ENCODE measurements around the gene FXYD3.
"Not testable (repeated sequence)": the region's sequence is repeated elsewhere in the genome, so short reads cannot be mapped to it uniquely, and the experiment has no call there.

Gene FXYD3

GRCh38 chr19:35153129-35153522 is 37.5 kb downstream of the FXYD3 start:
- peaks cover 6 to 24% (median 16%) of the 10 kb centered on the region in 4 experiments for H3K36me3 ChIP-seq (ENCODE audit: control insufficient read depth in 4 of 4, insufficient read depth in 4 of 4, low read length in 3 of 4)
- H3K4me1 ChIP-seq (ENCODE audit: control extremely low read depth in 1 of 4, control insufficient read depth in 4 of 4, insufficient read depth in 4 of 4, low read length in 3 of 4) = peaks cover 2 to 49% (median 42%) of the 10 kb centered on the region in 4 experiments
- H3K4me3 ChIP-seq (ENCODE audit: control insufficient read depth in 1 of 7, extremely low read depth in 1 of 7, insufficient read depth in 4 of 7, low read depth in 2 of 7, low read length in 6 of 7) = peak overlapping the region in 1 of 7 experiments; percentile 24
- not testable (repeated sequence) for H3K27ac ChIP-seq (ENCODE audit: insufficient read depth in 1 of 2, low read depth in 1 of 2, low read length in 2 of 2, poor library complexity in 1 of 2, severe bottlenecking in 2 of 2); H3K27me3 ChIP-seq (replicated peaks in 2 of 5; ENCODE audit: control insufficient read depth in 4 of 5, insufficient read depth in 5 of 5, low read length in 4 of 5); H3K9me3 ChIP-seq (ENCODE audit: control extremely low read depth in 1 of 5, control insufficient read depth in 4 of 5, insufficient read depth in 2 of 5, low read depth in 1 of 5, low read length in 4 of 5); DNase-seq
- 93% methylated on average over 10 of the region's 10 CpGs for WGBS (ENCODE audit: insufficient coverage)
- POLR2A ChIA-PET = interaction anchor here (0.8 to 2.1 kb wide), 2 partner anchors 11 to 111 kb away, joined by 5 to 14 read pairs; partner anchors contain the start of gene FXYD7
- CTCF ChIA-PET = interaction anchor here (0.8 to 2.5 kb wide), 10 partner anchors 10 to 111 kb away, joined by 3 to 38 read pairs (median 4); partner anchors contain the start of genes FXYD7 and LGI4

DNA sequence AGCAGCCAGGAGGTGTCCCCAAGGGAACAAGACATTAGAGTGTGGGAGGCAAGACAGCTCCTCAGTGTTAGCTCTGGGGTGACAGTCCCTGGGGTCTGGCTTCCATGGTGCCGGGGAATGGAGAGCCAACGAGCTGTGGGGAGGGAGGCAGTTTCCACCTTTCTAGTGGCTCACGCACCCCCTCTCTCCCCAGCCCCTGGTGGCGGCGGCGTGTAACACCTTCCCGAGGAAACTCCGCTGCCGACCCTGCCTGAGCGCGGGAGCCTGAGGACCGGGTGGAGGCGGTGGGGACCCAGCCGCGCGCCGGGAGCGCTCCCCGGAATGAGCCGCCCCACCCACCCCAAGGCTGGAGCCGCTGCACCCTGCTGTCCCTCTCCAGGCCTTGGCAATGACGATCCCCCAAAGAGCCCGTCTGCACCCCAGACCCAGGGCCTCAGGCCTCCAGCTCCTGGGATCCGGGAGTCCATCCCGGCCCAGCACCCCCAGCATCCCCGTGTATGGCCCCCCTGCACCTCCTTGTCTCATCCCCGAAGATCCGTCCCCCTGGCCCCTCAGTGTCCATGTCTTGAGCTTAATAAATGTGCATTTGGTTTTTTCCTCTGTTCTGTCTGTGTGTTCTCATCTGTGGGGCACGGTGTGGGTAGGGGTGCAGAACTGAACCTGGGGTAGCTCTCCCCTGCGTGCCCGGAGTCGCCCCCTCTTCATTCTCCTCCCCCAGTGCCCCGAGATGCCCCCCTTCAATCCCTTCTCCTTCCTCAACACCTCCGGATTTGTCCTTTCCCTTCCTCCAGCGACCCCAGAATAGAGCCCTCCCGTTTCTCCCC is 38.3 kb downstream of the FXYD3 start:
- peaks cover 2 to 49% (median 42%) of the 10 kb centered on the region in 4 experiments for H3K4me1 ChIP-seq (ENCODE audit: control extremely low read depth in 1 of 4, control insufficient read depth in 4 of 4, insufficient read depth in 4 of 4, low read length in 3 of 4)
- no peaks in the 10 kb centered on the region for H3K9me3 ChIP-seq (ENCODE audit: control extremely low read depth in 1 of 5, control insufficient read depth in 4 of 5, insufficient read depth in 2 of 5, low read depth in 1 of 5, low read length in 4 of 5)
- peaks cover 6 to 31% (median 21%) of the 10 kb centered on the region in 4 experiments for H3K36me3 ChIP-seq (ENCODE audit: control insufficient read depth in 4 of 4, insufficient read depth in 4 of 4, low read length in 3 of 4)
- under 1% methylated on average over 13 of the region's 36 CpGs for WGBS (ENCODE audit: insufficient coverage)
- CTCF ChIA-PET = interaction anchor here (0.7 to 2.5 kb wide), 16 partner anchors 8 to 110 kb away, joined by 3 to 38 read pairs (median 4); partner anchors contain the start of genes FXYD7 and LGI4
- POLR2A ChIA-PET = interaction anchor here (0.7 to 2.1 kb wide), 5 partner anchors 9 to 110 kb away, joined by 3 to 14 read pairs (median 5); partner anchors contain the start of gene FXYD7
- no peaks in the 10 kb centered on the region for H3K27me3 ChIP-seq (replicated peaks in 2 of 5; ENCODE audit: control insufficient read depth in 4 of 5, insufficient read depth in 5 of 5, low read length in 4 of 5)
- DNase-seq = peak; percentile 66 to 70 (median 68)
- H3K27ac ChIP-seq (ENCODE audit: insufficient read depth in 1 of 2, low read depth in 1 of 2, low read length in 2 of 2, poor library complexity in 1 of 2, severe bottlenecking in 2 of 2) = peak overlapping the region in 1 of 2 experiments; percentile 88
- peak overlapping the region; percentile 23 to 97 (median 89) for H3K4me3 ChIP-seq (ENCODE audit: control insufficient read depth in 1 of 7, extremely low read depth in 1 of 7, insufficient read depth in 4 of 7, low read depth in 2 of 7, low read length in 6 of 7)

- Histone ChIP-seq H3K9me3 (ENCODE audit: control extremely low read depth in 1 of 5, control insufficient read depth in 4 of 5, insufficient read depth in 2 of 5, low read depth in 1 of 5, low read length in 4 of 5) (no peaks in the 10 kb centered on the region), H3K36me3 (ENCODE audit: control insufficient read depth in 4 of 4, insufficient read depth in 4 of 4, low read length in 3 of 4) (peaks cover 13 to 39% (median 30%) of the 10 kb centered on the region in 4 experiments), H3K4me3 (ENCODE audit: control insufficient read depth in 1 of 7, extremely low read depth in 1 of 7, insufficient read depth in 4 of 7, low read depth in 2 of 7, low read length in 6 of 7) (peak within 1 kb of the TSS; percentile 51 to 97 (median 89)), H3K27ac (ENCODE audit: insufficient read depth in 1 of 2, low read depth in 1 of 2, low read length in 2 of 2, poor library complexity in 1 of 2, severe bottlenecking in 2 of 2) (peak within 1 kb of the TSS; percentile 66 to 88), H3K27me3 (replicated peaks in 2 of 5; ENCODE audit: control insufficient read depth in 4 of 5, insufficient read depth in 5 of 5, low read length in 4 of 5) (no peaks in the 10 kb centered on the region), H3K4me1 (ENCODE audit: control extremely low read depth in 1 of 4, control insufficient read depth in 4 of 4, insufficient read depth in 4 of 4, low read length in 3 of 4) (peaks cover 2 to 49% (median 42%) of the 10 kb centered on the region in 4 experiments)
- WGBS (ENCODE audit: insufficient coverage) = 0% methylated on average over 38 of the region's 49 CpGs
- peak; percentile 72 to 83 (median 77) for DNase-seq
- CTCF ChIA-PET = interaction anchor here (0.7 to 2.5 kb wide), 11 partner anchors 8 to 88 kb away, joined by 3 to 38 read pairs (median 5); partner anchors contain the start of genes FXYD7 and LGI4
- POLR2A ChIA-PET = interaction anchor here (0.7 to 2.1 kb wide), 5 partner anchors 8 to 114 kb away, joined by 3 to 14 read pairs (median 5); partner anchors contain the start of genes FXYD7 and USF2
These were observed 39.1 kb downstream of the FXYD3 start, which contains the start of gene FXYD5 for GRCh38 chr19:35154525-35155406. TSS of gene FXYD5 (plus strand) at chr19:35154735. CDS start at chr19:35155551, 816 bp downstream.

GRCh38 chr19:35155441-35155840 is 39.8 kb downstream of the FXYD3 start:
- Histone ChIP-seq H3K27ac (ENCODE audit: insufficient read depth in 1 of 2, low read depth in 1 of 2, low read length in 2 of 2, poor library complexity in 1 of 2, severe bottlenecking in 2 of 2) (peak overlapping the region; percentile 66 to 88), H3K4me3 (ENCODE audit: control insufficient read depth in 1 of 7, extremely low read depth in 1 of 7, insufficient read depth in 4 of 7, low read depth in 2 of 7, low read length in 6 of 7) (peak overlapping the region; percentile 51 to 97 (median 89)), H3K4me1 (ENCODE audit: control extremely low read depth in 1 of 4, control insufficient read depth in 4 of 4, insufficient read depth in 4 of 4, low read length in 3 of 4) (peaks cover 2 to 50% (median 42%) of the 10 kb centered on the region in 4 experiments), H3K9me3 (ENCODE audit: control extremely low read depth in 1 of 5, control insufficient read depth in 4 of 5, insufficient read depth in 2 of 5, low read depth in 1 of 5, low read length in 4 of 5) (no peaks in the 10 kb centered on the region), H3K36me3 (ENCODE audit: control insufficient read depth in 4 of 4, insufficient read depth in 4 of 4, low read length in 3 of 4) (peaks cover 16 to 44% (median 36%) of the 10 kb centered on the region in 4 experiments), H3K27me3 (replicated peaks in 2 of 5; ENCODE audit: control insufficient read depth in 4 of 5, insufficient read depth in 5 of 5, low read length in 4 of 5) (no peaks in the 10 kb centered on the region)
- POLR2A ChIA-PET = interaction anchor here (1.2 kb wide), 1 partner anchor 114 kb away, joined by 3 read pairs; the partner anchor contains the start of gene USF2
- peak in 1 of 3 donors; percentile 34 for DNase-seq
- CTCF ChIA-PET = interaction anchor here (1.2 to 2.5 kb wide), 2 partner anchors 12 to 14 kb away, joined by 3 to 38 read pairs; partner anchors contain the start of gene FXYD7
- WGBS (ENCODE audit: insufficient coverage) = 0% methylated on average over 16 of the region's 17 CpGs

GRCh38 chr19:35155981-35156672 is 40.5 kb downstream of the FXYD3 start:
- peak overlapping the region; percentile 51 to 97 (median 89) for H3K4me3 ChIP-seq (ENCODE audit: control insufficient read depth in 1 of 7, extremely low read depth in 1 of 7, insufficient read depth in 4 of 7, low read depth in 2 of 7, low read length in 6 of 7)
- no peak for DNase-seq
- peak overlapping the region; percentile 66 to 88 for H3K27ac ChIP-seq (ENCODE audit: insufficient read depth in 1 of 2, low read depth in 1 of 2, low read length in 2 of 2, poor library complexity in 1 of 2, severe bottlenecking in 2 of 2)
- no peaks in the 10 kb centered on the region for H3K9me3 ChIP-seq (ENCODE audit: control extremely low read depth in 1 of 5, control insufficient read depth in 4 of 5, insufficient read depth in 2 of 5, low read depth in 1 of 5, low read length in 4 of 5)
- WGBS (ENCODE audit: insufficient coverage) = 100% methylated on average over 3 of the region's 6 CpGs
- H3K36me3 ChIP-seq (ENCODE audit: control insufficient read depth in 4 of 4, insufficient read depth in 4 of 4, low read length in 3 of 4) = peaks cover 21 to 50% (median 43%) of the 10 kb centered on the region in 4 experiments
- ChIA-PET CTCF (no interaction called here), POLR2A (no interaction called here)
- no peaks in the 10 kb centered on the region for H3K27me3 ChIP-seq (replicated peaks in 2 of 5; ENCODE audit: control insufficient read depth in 4 of 5, insufficient read depth in 5 of 5, low read length in 4 of 5)
- peaks cover 2 to 51% (median 42%) of the 10 kb centered on the region in 4 experiments for H3K4me1 ChIP-seq (ENCODE audit: control extremely low read depth in 1 of 4, control insufficient read depth in 4 of 4, insufficient read depth in 4 of 4, low read length in 3 of 4)

- Histone ChIP-seq H3K9me3 (ENCODE audit: control extremely low read depth in 1 of 5, control insufficient read depth in 4 of 5, insufficient read depth in 2 of 5, low read depth in 1 of 5, low read length in 4 of 5) (peaks cover 0 to 3% (median 0%) of the 10 kb centered on the region in 5 experiments), H3K4me3 (ENCODE audit: control insufficient read depth in 1 of 7, extremely low read depth in 1 of 7, insufficient read depth in 4 of 7, low read depth in 2 of 7, low read length in 6 of 7) (peak overlapping the region in 2 of 7 experiments; percentile 29 to 94), H3K27ac (ENCODE audit: insufficient read depth in 1 of 2, low read depth in 1 of 2, low read length in 2 of 2, poor library complexity in 1 of 2, severe bottlenecking in 2 of 2) (no peak overlapping the region), H3K4me1 (ENCODE audit: control extremely low read depth in 1 of 4, control insufficient read depth in 4 of 4, insufficient read depth in 4 of 4, low read length in 3 of 4) (peaks cover 2 to 49% (median 40%) of the 10 kb centered on the region in 4 experiments), H3K27me3 (replicated peaks in 2 of 5; ENCODE audit: control insufficient read depth in 4 of 5, insufficient read depth in 5 of 5, low read length in 4 of 5) (no peaks in the 10 kb centered on the region), H3K36me3 (ENCODE audit: control insufficient read depth in 4 of 4, insufficient read depth in 4 of 4, low read length in 3 of 4) (peaks cover 26 to 55% (median 48%) of the 10 kb centered on the region in 4 experiments)
- WGBS (ENCODE audit: insufficient coverage) = 94% methylated on average over 6 of the region's 7 CpGs
- POLR2A ChIA-PET = no interaction called here
- no peak for DNase-seq
- CTCF ChIA-PET = no interaction called here
These were observed 41.0 kb downstream of the FXYD3 start for GRCh38 chr19:35156673-35157014.
